Dermis microvascular lymphatic vessel endothelial cell (primary cell): ENCODE measurements around the gene CHST15. TPM values are rescaled to one million over a fixed set of nuclear protein-coding genes. Genes with fewer than 3 reads are reported as not detected.

Experiments
- DNase-seq, 2 donors: peaks; one replicate each; pipeline versions ENCODE4 v3.0.0 to v3.0.0-alpha.2; 2010; ENCODE audit warnings: low read depth in 2 of 2
- total RNA-seq: library from RNA; depleted of rRNA; stranded (reverse); fragments of >200 nt; gene quantifications from 2 replicates; pipeline ENCODE4 v1.2.1, GENCODE V29; 2014

The CHST15 gene
- total RNA-seq, 1 donor from 2014 or later, result 72.9 TPM

DNA sequence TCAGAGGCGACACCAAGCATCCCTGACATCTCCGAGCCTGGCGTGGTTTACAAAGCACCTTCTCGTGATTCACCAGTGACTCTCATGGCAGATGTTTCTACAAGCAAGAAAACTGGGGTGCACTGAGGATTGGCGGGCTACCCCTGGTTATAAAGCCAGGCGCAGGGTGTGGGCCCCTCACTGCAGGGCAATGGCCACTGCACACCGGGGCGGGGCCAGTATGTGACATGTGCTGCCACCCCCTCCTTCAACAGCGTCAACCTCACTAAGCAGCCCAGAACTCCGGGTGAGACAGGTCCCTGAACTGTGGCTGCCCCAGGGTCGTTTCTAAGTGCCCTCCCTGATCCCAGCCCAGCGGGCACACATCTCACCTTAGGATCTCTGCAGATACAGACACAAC, 63.8 kb downstream of the CHST15 start:
- DNase-seq, result no peak

DNA sequence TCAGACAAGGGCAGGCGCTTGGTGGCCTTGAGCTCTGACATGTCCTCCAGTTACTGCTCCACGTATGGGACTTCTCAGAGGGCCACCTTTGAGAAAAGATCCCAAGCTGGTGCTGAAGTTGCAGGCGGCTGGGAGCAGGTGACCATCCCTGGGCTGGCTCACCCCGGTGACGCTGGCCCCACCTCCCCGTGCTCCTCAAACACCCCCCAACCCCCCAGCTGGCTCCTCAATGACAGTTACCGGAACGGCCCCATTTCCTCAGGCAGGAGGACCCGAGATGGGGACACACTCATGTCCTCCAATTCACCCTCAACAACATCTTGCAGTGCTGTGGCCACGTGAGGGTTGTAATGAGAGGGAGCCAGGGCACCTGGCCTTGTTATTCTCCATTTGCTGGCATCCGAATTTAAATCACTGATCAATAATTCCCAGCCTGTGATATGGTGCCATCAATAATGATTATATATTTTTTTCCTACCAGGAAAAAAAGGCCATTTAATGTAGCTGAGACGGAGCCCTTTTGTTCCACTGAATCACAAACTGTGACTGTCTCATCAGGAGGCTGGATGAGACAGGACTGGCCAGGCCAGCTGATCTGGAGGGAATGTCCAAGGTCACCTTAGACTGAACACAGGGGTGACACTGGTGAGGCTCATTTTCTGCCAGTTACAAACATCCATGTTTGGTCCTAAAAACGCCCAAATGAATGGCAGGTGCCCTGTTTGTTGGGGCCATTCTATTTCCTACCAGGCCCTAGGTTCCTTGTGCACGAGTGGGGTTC, 64.5 kb downstream of the CHST15 start:
- DNase-seq, result no peak

DNA sequence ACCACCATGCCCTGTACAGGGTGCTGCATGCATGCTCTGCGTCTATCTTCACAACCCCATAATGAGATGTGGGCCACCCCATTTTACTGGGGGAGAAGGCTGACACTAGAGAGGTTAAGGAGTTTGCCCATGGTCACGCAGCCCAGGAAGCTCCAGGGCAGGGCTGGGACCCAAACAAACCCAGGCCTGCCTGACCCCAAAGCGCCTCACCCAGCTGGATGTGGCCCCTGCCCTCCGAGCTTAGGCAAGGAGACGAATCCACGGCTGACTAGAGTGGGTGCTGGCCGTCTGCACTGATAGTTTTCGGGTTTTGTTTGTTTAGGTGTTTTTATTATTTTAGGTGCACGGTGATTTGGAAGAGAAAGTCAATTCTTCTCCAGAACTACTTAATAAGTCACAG, 65.7 kb downstream of the CHST15 start:
- DNase-seq, result no peak

DNA sequence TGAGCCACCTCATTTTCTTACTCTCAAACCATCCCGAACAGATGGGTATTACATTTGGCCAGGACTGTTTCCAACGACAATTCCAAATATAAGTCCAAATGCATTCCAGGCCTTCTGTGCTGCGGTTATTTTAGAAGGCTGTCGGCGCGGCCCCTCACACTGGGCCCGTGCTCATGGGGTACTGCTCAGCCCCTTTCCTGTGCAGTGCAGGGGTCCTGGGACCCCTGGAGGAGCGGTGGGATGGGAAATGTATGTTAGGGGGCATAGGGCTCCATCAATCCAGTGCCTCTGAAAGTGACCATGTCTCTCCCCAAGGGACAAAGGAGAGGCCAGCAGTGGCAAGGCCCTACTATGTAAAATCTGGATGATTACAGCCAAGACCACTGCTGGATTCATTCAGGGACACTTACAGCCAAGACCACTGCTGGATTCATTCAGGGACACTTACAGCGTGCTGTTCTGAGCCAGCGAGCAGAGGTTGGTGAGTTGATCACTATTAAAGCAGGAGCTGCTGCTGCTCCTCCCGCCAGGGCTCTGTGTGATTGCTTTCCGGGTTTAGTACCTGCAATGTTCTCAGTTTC, 66.3 kb downstream of the CHST15 start:
- DNase-seq, result no peak

DNA sequence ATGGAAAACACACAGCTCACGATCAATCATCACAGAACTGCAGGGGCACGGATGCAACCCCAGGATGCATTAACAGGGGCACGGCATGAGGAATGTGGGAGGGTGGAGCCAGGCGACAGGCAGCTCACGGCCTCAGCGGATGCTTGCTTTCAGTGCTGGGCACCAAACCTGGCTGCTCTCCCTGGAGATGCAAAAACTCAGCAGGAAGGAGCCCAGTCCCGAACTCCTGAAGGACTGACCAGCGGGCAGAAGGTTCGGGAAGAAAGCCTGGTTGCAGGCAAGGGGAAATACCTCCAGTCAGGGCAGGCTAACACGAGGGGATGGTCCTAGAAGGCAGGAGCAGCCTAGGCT, 66.8 kb downstream of the CHST15 start:
- no peak for DNase-seq

DNA sequence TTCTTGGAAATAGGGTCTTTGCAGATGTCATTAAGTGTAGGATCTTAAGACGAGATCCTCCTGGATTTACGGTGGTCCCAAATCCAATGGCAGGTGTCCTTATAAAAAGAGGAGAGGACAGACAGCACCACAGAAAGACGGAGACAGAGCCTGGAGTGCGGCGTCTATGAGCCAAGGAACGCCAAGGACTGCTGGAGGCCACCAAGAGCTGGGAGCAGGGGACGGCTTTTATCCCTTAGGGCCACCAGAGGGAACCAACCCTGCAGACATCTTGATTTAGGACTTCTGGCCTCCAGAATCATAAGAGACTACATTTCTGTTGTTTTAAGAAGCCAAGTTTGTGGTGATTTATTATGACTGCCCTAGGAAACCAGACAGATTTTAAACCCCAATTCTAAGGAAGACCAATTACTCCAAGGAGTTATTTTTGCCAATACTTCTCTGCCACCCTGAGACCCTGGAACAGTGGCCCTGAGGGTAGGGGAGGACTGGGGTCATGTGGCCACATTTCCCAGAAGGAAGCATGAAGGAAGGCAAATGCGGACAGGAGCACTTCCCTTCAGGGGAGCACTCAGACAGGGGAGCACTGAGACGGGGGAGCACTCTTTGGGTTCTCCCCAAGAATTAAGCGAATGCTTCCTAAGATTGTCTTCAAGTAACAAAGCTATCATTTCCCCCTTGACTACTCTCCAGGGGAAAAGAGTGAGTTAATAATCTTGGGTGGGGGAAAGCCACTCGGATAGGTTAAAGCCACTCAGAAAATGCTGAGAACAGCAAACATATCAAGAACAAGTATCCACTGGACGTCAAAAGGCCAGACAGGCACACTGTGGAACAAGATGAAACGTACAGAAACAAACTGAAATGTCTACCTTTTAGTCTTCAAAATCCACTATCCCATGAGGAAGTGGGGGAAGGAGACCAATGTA, 67.5 kb downstream of the CHST15 start:
- DNase-seq, result peak in 1 of 2 donors; percentile 50

DNA sequence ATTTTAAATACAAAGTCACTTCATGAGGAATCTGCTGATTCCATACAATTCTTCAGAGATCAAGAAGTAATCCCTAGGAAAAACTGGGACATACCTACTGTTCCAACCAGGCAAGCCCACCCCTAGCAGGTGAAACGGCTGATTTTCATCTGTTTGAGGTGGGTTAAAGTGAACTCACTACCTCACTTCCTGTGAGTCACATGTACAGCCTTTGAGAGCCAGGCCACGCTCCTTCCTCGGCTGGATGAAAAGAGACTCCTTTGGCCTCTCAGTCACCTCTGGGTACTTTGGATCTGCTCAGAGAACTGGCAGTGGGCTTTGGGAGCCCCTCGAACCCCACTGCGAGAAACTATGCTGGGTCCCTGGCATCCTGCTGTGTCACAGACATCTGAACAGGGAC, 68.2 kb downstream of the CHST15 start:
- DNase-seq, result no peak

DNA sequence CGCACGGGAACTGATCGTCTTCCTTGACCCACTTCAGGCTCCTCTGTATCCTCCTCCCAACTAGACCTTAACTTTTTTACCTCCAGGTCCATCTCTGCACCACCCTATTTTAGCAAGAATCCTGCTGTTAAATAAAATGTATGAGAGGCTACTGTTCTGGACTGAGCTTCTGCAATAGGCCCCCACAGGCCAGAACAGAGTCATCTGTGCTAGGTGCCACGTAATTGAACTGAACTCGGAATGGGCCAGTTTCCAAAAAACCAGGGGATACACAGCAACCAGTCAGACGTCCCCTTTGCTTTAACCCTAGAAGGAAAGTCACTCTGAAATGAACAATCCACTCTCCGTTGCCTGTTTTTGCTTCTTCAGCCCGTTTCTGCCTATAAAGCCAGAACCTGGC, 71.3 kb downstream of the CHST15 start:
- no peak for DNase-seq

DNA sequence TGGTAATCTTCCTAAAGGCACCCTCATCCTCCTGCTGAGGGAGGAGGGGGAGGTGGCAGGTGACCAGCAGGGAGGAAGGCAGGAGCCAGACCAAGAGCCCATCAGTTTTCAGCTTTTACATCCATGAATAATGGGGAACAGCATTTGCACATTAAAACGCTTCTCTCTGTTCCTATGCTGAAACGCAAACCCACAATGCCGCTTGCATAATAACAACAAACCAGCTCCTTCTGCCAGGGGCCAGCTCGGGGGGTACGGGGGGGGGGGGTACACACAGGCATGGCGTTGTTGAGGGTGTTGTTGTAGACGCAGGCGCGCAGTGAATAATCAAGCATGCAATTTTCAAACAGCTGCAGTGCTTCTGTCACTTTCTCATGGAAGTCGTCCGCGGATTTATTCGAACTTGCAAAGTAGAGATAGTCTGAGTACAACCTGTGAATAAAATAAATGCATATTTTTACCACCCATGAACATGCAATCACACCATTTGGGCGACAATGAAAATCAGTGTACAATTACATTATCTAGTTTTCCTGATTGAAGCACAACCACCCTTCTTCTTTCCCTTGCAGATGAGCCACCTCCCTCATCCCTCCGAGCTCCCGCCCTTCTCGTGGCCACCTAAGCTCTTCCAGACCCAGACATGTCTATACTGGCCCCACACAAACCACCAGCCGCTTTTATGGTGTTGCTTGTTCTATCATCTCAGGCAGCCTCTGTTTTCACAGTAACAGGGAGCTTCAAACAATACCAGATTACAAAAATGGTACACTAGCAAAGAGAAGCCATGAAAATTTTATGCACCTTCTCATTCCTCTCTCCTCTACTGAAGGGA, 72.2 kb downstream of the CHST15 start:
- DNase-seq, result no peak

DNA sequence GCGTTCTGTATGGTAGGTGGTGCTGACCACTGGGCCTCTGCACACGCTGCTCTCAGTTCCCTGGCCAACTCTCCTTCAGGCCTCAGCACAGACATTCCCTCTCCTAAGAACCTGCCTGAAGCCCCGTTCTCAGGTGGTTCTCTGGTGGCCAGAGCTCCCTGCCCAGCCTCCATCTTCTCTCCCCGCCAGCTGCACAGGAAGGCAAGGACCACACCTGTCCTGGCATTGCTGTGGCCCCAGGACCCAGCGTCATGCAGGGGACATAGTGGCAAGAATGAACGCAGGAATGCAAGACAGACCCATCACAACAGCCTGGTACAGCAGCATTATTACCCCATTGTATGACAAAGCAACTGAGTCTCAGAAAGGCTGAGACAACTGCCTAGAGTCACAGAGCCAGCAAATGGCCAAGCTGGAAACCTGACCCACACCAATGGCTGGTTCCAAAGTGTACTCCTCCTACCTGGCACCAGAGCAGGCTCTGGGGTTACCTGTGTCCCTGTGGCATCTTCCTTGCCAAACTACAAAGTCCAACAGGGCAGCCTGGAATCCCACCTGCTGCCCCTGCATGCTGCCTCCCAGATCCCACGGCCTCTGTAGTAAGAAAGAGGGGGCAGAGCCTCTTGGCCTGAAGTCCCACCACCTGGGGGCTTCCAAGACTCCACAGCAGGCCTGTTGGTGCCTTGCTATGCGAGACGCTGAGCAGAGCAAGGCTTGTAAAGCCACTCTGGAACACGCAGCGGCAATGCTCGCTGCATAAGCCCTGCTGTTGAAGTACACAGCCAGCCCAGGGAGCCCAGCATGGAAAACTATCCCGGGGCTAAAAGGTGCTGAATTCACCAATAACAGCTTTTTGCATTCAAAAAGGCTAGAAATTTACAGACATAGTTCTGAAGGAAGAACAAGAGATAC, 73.3 kb downstream of the CHST15 start:
- DNase-seq, result no peak

DNA sequence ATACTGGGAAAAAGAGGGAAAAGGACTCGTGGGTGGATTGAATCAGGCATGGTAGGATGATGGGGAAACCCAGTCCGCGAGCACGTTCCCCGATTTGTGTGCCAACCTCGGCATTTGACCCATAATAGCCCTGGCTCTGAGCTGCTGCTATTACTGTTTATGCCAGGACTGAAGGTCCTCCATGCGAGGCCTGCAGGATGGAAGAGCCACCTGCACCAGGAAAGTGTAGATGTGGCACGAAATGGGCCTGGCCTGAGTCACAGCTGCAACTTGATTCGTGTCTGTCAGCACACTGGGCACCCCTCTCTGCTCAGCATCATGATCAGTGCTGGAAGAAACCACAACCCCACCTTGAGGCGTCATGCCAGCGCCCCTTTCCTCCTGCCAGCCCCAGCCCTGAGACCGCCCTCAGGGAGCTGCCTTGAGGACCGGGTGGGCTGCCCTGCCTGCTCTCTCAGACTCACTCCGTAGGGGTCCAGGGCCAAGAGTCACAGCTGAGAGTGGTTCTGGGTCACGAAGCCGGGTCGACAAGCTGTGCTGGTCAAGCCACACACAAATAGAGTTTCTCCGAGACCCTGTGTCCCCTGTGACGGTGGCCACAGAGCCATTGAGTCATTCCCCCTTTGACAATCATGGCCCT, 74.4 kb downstream of the CHST15 start:
- no peak for DNase-seq

DNA sequence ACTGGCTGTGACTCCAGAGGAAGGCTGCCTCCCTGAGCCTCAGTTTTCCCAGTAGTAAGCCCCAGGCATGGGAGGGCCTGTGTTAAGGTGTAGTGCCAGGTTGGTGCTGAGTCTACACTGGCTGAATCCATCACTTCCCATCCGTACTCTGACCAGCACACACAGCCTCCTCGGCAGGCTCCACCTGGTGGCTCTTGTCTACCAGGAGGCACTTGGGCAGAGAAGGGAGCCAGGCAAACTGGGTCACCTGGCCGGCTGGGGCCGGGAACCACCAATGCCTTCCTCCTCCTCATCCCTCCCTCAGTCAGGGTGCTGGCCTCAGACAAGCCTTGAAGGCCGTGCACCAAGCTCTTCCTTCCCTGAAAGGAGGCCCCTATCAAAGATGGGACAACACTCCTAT, 75.7 kb downstream of the CHST15 start:
- no peak for DNase-seq

DNA sequence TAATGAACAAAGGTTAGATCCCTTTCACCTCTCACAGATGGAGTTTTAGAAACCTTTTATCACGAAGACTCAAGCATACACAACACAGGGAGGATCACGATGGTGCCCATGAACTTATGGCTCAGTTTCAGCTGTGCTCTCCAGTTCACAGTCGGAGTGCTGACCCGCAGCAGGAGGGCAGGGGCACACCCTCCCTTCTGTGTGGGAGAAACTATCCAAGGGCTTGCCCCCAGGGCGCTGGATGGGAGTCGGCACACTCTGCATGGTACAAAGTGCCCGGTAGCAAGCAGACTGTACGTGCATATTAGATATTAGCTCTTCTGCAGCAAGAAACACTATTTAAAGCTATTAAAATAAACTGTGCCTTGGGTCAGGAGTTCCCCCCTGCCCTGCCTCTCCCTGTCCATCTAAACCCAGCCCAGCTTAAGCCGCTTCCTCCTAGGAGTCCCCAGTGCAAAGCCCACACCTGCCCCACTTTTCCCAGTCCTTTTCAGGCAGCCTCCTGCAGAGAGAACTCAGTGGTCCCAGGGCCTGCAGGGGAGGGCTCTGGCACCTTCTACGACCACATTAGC, 76.5 kb downstream of the CHST15 start:
- no peak for DNase-seq

DNA sequence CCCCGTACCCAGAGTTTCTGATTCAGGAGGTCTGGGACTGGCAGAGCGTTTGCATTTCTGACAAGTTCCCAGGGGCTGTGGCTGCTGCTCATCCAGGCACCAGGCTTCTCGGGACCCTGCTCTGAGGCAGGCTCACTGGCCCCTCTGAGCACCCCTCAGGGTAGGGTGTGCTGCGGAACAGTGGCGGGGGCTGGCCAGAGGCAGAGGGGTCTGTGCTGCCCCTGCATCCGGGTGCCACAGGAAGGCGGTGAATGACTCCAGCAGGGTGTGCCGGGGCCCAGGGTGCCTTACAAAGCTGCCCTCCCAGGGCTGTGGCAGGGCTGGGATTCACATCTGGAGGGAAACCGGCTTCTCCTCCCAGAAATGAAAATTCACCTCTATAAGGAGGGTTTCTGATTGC, 77.4 kb downstream of the CHST15 start:
- DNase-seq, result no peak

DNA sequence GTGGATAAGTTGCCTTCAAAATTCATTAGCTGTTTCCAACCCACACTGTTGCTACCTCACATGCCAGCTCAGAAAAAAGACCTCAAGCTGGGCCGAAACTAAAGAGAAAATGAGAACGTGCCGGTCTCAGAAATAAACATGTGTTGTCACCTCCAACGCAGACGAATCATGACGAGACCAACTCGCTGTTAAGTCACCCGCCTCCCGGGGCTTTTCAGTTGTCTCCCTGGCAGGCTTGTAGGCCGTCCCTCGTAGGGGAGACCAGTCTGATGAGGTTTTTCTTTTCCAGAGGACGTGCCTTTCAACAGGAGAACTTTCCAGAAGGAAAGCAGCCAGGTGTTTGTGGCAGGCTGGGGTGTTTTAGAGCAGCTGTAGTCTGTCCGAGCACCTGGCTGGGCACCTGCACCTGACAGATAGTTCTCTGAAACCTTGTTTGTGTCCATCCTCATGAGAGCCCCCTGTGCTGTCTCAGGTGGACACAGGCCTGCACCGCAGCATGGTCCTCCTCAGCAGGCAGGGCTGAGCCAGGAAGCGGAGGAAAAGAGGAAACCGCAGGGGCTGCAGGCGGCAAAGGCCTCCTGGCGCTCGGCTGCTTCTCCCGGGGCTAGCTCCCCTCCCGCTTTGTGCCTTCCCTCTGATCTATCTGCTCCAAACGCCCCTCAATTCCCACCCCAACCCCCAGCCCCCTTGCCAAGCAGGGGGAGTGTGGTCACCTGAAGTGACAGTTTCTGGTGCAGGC, 78.8 kb downstream of the CHST15 start:
- DNase-seq, result no peak

DNA sequence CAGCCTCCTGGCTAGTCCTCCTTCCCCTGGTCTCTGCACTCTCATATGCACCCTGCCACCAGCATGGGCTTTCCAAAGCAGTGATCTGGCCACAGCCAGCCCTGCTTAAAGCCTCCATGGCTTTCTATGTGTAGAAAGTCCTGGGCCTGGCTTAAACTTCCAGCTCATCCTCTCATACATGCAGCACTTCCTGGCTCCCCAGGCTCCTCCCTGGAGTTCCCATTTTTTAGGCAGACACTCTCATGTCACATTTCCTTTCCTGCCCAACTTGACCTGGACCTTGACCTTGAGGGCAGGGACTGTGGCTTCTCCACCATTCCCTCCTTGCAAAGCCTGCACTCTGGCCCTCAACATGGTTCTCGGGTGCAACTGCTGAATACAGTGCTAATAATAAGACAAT, 79.5 kb downstream of the CHST15 start:
- DNase-seq, result no peak

DNA sequence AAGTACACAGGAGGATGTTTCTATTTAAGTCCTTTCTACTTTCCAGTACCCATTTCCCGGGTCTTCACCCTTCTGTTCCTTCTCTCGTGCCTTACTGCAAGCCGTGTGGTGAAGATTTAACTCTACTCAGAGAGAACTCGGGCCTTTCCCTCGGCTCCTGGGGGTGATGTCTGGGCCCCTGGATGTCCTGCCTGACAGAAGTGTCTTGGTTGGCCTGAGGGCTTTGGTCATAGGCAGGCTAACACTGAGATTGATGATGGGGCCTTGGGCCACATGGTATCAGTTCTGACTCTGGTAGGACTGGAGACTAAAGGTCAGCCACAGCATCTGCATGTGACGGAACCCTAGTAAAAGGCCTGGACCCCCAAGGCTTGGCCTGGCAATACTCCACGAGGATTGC, 80.4 kb downstream of the CHST15 start:
- DNase-seq, result no peak

DNA sequence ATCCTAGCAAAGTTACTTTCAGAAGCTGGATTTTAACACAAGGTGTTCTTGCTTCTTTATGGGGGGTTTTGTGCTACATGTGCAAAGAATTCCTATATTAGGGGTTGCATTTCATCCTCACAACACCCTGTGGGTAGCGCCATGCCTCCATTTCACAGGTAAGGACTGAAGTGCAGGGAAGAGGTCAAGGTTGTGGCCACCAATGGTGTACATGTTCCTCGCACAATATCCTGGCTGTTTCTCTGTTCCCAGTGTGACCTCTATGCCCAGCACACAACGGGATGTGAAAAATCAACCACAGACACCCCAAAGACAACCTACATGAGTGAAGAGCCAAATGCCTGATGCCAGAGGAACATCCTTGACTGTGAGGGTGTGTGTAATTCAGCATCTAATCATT, 80.8 kb downstream of the CHST15 start:
- DNase-seq, result no peak

DNA sequence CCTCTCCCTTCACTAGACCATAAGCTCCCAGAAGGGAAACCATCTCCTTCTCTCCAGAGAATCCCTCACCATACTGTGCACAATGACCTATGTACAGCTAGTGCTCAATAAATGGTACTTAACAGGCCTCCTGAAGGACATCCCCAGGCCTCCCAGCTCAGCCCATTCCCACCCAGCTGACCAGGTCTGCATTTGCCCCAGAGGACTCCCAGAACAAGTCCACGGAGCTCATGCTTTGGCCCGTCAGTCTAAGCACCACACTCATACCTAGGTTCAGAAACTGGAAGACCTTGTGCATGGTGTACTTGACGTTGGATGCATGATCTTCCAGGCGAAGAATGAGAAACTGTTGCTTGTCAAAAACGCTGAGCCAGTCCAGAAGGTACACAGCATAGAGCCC, 81.3 kb downstream of the CHST15 start:
- DNase-seq, result no peak
